Measurements from ENCODE around the gene SFXN5. TPM values are rescaled to one million over a fixed set of nuclear protein-coding genes. Genes with fewer than 3 reads are reported as not detected.

The SFXN5 gene
- total RNA-seq, 6 experiments from 2014 or later, result 33.1 to 73.4 (median 56.6) TPM

DNA sequence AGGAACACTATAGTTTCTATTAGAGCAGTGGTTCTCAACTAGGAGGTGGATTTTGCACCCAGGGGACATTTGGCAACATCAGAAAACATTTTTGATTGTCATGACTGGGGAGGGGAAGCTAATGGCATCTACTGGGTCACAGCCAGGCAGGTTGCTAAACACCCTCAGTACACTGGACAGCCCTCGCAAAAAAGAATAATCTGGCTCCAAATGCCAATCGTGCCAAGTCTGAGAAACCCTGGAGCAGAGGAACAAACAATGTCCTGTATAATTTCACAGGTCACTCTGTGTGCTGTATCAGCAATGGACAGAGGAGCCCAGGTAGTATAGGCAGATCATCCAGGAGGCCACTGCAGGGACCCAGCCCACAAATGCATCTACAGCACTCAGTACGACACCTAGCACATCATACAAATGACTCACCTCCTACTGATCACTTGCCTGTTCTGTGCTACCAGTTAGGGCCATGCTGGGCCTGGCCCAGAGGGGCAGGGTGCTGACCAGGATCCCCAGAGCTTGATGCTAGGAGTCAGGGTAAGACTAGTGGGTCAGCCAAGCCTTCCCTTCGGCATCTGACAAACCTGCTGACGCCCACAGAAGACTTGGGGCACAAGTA is 37.6 kb downstream of the SFXN5 start:
- Histone ChIP-seq H3K9me3 (no peaks in the 10 kb centered on the region), H3K36me3 (peaks cover 0 to 5% (median under 1%) of the 10 kb centered on the region in 4 donors), H3K4me1 (peaks cover 0 to 72% (median 35%) of the 10 kb centered on the region in 4 donors), H3K27ac (peak overlapping the region; percentile 70 to 94 (median 71)), H3K27me3 (no peaks in the 10 kb centered on the region), H3K4me3 (no peak overlapping the region)
- WGBS (ENCODE audit: insufficient coverage, low coverage, low lambda C conversion rate, missing lambda C conversion rate), result 8% methylated on average over 2 of the region's 5 CpGs
- intact Hi-C loops (cut with DNase I), result no loop called here
- DNase-seq (peak; percentile 70 to 95 (median 84)), ATAC-seq (peak; percentile 54 to 70 (median 60))
- TF ChIP-seq POLR2A (IDR thresholded peaks at IDR 0.05), result peak; percentile 30
- TF ChIP-seq, protein P1, sequence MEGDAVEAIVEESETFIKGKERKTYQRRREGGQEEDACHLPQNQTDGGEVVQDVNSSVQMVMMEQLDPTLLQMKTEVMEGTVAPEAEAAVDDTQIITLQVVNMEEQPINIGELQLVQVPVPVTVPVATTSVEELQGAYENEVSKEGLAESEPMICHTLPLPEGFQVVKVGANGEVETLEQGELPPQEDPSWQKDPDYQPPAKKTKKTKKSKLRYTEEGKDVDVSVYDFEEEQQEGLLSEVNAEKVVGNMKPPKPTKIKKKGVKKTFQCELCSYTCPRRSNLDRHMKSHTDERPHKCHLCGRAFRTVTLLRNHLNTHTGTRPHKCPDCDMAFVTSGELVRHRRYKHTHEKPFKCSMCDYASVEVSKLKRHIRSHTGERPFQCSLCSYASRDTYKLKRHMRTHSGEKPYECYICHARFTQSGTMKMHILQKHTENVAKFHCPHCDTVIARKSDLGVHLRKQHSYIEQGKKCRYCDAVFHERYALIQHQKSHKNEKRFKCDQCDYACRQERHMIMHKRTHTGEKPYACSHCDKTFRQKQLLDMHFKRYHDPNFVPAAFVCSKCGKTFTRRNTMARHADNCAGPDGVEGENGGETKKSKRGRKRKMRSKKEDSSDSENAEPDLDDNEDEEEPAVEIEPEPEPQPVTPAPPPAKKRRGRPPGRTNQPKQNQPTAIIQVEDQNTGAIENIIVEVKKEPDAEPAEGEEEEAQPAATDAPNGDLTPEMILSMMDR (IDR thresholded peaks at IDR 0.05), result no peak

DNA sequence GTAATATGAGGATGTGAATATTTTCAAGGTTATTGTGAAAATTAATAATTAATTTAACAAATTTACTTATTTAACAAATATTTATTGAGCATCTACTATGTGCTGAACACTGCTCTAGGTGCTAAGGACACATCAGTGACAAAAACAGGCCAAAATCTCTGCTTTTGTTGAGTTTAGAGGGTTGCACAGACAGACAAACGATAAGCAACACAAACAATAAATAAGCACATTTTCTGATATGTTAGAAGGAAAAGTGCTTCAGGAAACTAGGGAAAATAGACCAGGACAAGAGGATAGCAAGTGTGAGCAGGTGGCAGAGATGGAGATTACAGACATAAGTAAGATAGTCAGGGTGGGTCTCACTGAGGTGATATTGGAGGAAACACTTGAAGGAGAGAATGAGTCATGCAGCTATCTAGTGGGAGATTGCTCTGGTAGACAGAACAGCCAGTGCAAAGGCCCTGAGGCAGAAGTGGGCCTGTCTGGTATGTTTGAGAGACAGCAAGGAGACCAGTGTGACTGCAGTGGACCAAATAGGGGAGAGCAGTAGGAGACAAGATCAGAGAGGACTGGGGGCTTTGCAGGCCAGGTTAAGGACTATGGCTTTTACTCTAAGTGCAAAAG is 38.3 kb downstream of the SFXN5 start:
- Histone ChIP-seq H3K36me3 (peaks cover 0 to 4% (median 0%) of the 10 kb centered on the region in 4 donors), H3K9me3 (no peaks in the 10 kb centered on the region), H3K27me3 (no peaks in the 10 kb centered on the region), H3K27ac (peak overlapping the region; percentile 70 to 94 (median 71)), H3K4me3 (no peak overlapping the region), H3K4me1 (peaks cover 0 to 72% (median 35%) of the 10 kb centered on the region in 4 donors)
- DNase-seq (no peak), ATAC-seq (no peak)
- WGBS (ENCODE audit: insufficient coverage, low coverage, low lambda C conversion rate, missing lambda C conversion rate), result 28% methylated on average over 1 of the region's 1 CpG
- intact Hi-C loops (cut with DNase I), result no loop called here
- no peak for TF ChIP-seq POLR2A (IDR thresholded peaks at IDR 0.05)
- TF ChIP-seq, protein P1 (IDR thresholded peaks at IDR 0.05), result no peak

DNA sequence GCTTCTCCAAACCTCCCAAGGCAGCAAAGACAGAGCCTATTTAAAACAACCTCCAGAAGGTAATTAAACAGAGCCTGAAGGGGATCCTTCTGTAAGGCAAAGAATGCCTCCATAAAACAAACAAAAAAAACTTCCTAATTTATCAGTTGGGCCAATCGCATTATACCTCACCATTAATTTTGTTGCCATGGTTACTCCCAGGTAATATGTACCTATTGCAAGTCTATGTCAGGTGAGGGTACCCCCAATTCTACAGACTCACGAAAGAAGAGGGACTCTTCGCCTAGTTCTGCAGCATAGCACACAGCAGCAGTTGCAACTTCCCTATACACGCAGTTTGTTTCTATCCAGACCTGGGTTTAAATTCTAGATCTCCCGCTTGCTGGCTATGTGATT is 38.8 kb downstream of the SFXN5 start:
- peaks cover 0 to 72% (median 35%) of the 10 kb centered on the region in 4 donors for H3K4me1 ChIP-seq
- intact Hi-C loops (cut with DNase I), result no loop called here
- 46% methylated on average over 5 of the region's 5 CpGs for WGBS (ENCODE audit: insufficient coverage, low coverage, low lambda C conversion rate, missing lambda C conversion rate)
- TF ChIP-seq POLR2A (IDR thresholded peaks at IDR 0.05), result no peak
- TF ChIP-seq, protein P1 (IDR thresholded peaks at IDR 0.05), result no peak
- peaks cover 0 to 8% (median 0%) of the 10 kb centered on the region in 4 donors for H3K36me3 ChIP-seq
- H3K27me3 ChIP-seq, result no peaks in the 10 kb centered on the region
- ATAC-seq (peak in 1 of 4 donors; percentile 0), DNase-seq (no peak)
- H3K9me3 ChIP-seq, result no peaks in the 10 kb centered on the region
- no peak overlapping the region for H3K4me3 ChIP-seq
- peak overlapping the region; percentile 70 to 94 (median 71) for H3K27ac ChIP-seq

DNA sequence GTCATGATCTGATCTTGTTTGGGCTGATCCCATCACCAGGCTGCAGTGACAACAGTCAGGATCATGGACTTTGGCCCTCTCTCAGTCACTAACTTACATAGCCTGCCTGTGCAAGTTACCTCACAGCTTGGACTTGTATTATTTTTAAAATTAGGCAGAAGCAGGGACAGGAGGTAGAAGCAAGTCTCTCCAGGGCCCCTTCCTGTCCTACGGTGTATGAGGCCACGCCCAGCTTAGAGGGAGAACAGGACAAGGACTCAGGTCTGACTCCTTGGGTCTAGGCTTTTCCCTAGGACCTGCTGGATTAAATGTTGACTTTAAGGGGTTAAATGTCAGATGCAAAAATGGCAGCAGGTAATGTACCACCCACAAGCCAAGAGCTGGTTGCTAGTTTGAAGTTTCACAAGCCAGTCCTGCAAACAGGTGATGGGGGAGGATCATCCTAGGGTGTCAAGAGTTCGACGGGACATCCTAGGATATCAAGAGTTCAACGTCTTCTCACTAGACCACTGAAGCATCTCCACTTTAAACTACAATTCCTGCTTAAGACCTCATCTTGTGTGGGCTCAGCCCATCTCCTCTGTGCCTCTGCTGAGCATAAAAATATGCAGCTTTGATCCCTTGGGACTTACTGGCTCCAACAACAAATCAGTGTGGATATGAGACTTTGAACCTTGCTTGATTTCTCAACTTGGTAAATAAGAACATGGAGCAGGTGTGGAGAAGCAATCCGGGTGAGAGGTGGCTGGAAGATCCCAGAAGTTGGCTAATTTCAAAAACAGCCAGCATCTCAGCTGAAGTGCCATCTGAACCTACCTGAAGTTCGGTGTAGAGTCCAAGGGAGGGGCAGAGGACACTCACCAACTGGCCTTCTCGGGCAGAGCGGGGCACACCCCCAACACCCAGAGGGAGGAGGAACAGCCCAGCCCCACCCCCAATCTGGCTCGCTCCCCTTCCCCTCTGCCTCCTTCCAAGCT is 39.5 kb downstream of the SFXN5 start:
- Histone ChIP-seq H3K4me1 (peaks cover 0 to 68% (median 33%) of the 10 kb centered on the region in 4 donors), H3K9me3 (no peaks in the 10 kb centered on the region), H3K27ac (peak overlapping the region; percentile 70 to 94 (median 84)), H3K4me3 (peak overlapping the region in 2 of 3 donors; percentile 11 to 24), H3K36me3 (peaks cover 0 to 8% (median 0%) of the 10 kb centered on the region in 4 donors), H3K27me3 (no peaks in the 10 kb centered on the region)
- DNase-seq (peak; percentile 74 to 95 (median 94)), ATAC-seq (peak; percentile 66 to 83 (median 74))
- no peak for TF ChIP-seq POLR2A (IDR thresholded peaks at IDR 0.05)
- TF ChIP-seq, protein P1 (IDR thresholded peaks at IDR 0.05), result no peak
- WGBS (ENCODE audit: insufficient coverage, low coverage, low lambda C conversion rate, missing lambda C conversion rate), result 23% methylated on average over 7 of the region's 10 CpGs
- intact Hi-C loops (cut with DNase I), result no loop called here

Data from right lobe of liver (tissue), 6 donors.